ENCODE results near the gene PNMA6E.

DNA sequence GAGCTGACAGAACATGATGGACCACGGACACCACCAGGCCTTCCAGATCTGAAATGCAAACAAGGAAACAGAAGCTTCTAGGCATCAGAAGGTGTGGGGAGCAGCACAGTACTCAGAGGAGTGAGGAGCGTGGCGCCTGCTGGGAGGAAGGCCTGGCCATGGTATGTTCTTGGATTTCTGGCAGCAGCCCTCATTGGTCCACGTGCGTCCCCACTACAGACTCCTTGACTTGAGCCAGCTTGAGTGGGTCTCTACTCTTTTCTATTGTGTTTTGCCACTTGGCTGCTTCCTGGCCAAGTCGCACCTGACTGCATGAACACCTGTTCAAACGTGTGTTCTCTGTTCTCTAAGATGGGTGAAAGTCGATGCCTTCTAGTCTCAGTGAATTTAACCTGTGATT is 49.2 kb downstream of the PNMA6E start:
- TF ChIP-seq CTCF (IDR thresholded peaks at IDR 0.05; ENCODE audit: poor library complexity, severe bottlenecking) = no peak
- TF ChIP-seq, protein P1, sequence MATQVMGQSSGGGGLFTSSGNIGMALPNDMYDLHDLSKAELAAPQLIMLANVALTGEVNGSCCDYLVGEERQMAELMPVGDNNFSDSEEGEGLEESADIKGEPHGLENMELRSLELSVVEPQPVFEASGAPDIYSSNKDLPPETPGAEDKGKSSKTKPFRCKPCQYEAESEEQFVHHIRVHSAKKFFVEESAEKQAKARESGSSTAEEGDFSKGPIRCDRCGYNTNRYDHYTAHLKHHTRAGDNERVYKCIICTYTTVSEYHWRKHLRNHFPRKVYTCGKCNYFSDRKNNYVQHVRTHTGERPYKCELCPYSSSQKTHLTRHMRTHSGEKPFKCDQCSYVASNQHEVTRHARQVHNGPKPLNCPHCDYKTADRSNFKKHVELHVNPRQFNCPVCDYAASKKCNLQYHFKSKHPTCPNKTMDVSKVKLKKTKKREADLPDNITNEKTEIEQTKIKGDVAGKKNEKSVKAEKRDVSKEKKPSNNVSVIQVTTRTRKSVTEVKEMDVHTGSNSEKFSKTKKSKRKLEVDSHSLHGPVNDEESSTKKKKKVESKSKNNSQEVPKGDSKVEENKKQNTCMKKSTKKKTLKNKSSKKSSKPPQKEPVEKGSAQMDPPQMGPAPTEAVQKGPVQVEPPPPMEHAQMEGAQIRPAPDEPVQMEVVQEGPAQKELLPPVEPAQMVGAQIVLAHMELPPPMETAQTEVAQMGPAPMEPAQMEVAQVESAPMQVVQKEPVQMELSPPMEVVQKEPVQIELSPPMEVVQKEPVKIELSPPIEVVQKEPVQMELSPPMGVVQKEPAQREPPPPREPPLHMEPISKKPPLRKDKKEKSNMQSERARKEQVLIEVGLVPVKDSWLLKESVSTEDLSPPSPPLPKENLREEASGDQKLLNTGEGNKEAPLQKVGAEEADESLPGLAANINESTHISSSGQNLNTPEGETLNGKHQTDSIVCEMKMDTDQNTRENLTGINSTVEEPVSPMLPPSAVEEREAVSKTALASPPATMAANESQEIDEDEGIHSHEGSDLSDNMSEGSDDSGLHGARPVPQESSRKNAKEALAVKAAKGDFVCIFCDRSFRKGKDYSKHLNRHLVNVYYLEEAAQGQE (IDR thresholded peaks at IDR 0.05; ENCODE audit: borderline replicate concordance) = no peak
